Activated CD8-positive, alpha-beta memory T cell treated with anti-CD3 and anti-CD28 coated beads, Interleukin-2, amount 10 ng/mL, durations not matched to agents 7 days and 5 days (primary cell): Measurements from ENCODE around the gene UGT8. TPM values are rescaled to one million over a fixed set of nuclear protein-coding genes. Genes with fewer than 3 reads are reported as not detected.

Experiments used
- ATAC-seq: fragments of 150-1000 bp; cut with Tn5 transposase; one replicate; pipeline ENCODE4 v1.10.0; 2021; ENCODE audit warnings: moderate library complexity
- CTCF ChIA-PET: fragments of 350-600 bp; sonication (Branson Sonifier 250); formaldehyde crosslinking; loops from one replicate; lab custom pipeline; 2021; ENCODE audit warnings: antibody characterized with exemption; lab: Charles Lee
- DNase-seq: peaks from one replicate; pipeline ENCODE4 v3.0.0-alpha.2; 2020
- H3K27ac Mint-ChIP-seq: one replicate; pipeline ENCODE4 v1.8.0; 2021; ENCODE audit warnings: mild to moderate bottlenecking, mixed read lengths
- H3K27me3 Mint-ChIP-seq: one replicate; pipeline ENCODE4 v1.8.0; 2021; ENCODE audit warnings: mixed read lengths
- H3K36me3 Mint-ChIP-seq: one replicate; pipeline ENCODE4 v1.8.0; 2021; ENCODE audit warnings: mild to moderate bottlenecking, mixed read lengths
- H3K4me1 Mint-ChIP-seq: one replicate; pipeline ENCODE4 v1.8.0; 2021; ENCODE audit warnings: mixed read lengths
- H3K4me3 Mint-ChIP-seq: one replicate; pipeline ENCODE4 v1.8.0; 2021; ENCODE audit warnings: mild to moderate bottlenecking, moderate library complexity, mixed read lengths
- H3K9me3 Mint-ChIP-seq: one replicate; pipeline ENCODE4 v1.8.0; 2022; ENCODE audit warnings: low read depth, mixed read lengths
- microRNA-seq: library from miRNA; unstranded; fragments of <30 nt; microRNA quantifications from one replicate; pipeline ENCODE4 v1.2.0, GENCODE V29; 2022
- total RNA-seq, 2 experiments: library from RNA; stranded (reverse); gene quantifications; one replicate each; pipeline ENCODE4 v1.2.3, GENCODE V29; 2021

Gene UGT8
- total RNA-seq, 2 experiments from 2014 or later = 0.29 to 0.63 TPM

GRCh38 chr4:114684462-114684861 is 85.9 kb downstream of the UGT8 start:
- Mint-ChIP-seq H3K27me3 (peaks cover 7% of the 10 kb centered on the region), H3K9me3 (no peaks in the 10 kb centered on the region)

GRCh38 chr4:114688059-114688458 is 89.5 kb downstream of the UGT8 start:
- no peak overlapping the region for H3K4me3 Mint-ChIP-seq
- H3K9me3 Mint-ChIP-seq = no peaks in the 10 kb centered on the region
- no peak overlapping the region for H3K27ac Mint-ChIP-seq
- DNase-seq (no peak), ATAC-seq (no peak)
- CTCF ChIA-PET = no interaction called here
- peaks cover 7% of the 10 kb centered on the region for H3K27me3 Mint-ChIP-seq
- H3K36me3 Mint-ChIP-seq = no peaks in the 10 kb centered on the region
- peaks cover 2% of the 10 kb centered on the region for H3K4me1 Mint-ChIP-seq

More at GRCh38 chr4:114684462-114684861, 85.9 kb downstream of the UGT8 start:
- DNase-seq (no peak), ATAC-seq (no peak)
- CTCF ChIA-PET = no interaction called here
- H3K36me3 Mint-ChIP-seq = no peaks in the 10 kb centered on the region
- no peak overlapping the region for H3K27ac Mint-ChIP-seq
- H3K4me1 Mint-ChIP-seq = no peaks in the 10 kb centered on the region
- no peak overlapping the region for H3K4me3 Mint-ChIP-seq

GRCh38 chr4:114690571-114690970 is 92.0 kb downstream of the UGT8 start:
- no peak for ATAC-seq
- no peak for DNase-seq
- CTCF ChIA-PET = interaction anchor here (0.7 kb wide), 1 partner anchor 26 kb away, joined by 4 read pairs; no protein-coding TSS in a partner anchor
- Mint-ChIP-seq H3K36me3 (no peaks in the 10 kb centered on the region), H3K4me1 (peaks cover 2% of the 10 kb centered on the region), H3K9me3 (no peaks in the 10 kb centered on the region), H3K4me3 (no peak overlapping the region), H3K27ac (no peak overlapping the region), H3K27me3 (peaks cover 8% of the 10 kb centered on the region)

GRCh38 chr4:114691865-114692264 is 93.3 kb downstream of the UGT8 start:
- no peak overlapping the region for H3K4me3 Mint-ChIP-seq
- CTCF ChIA-PET = no interaction called here
- H3K4me1 Mint-ChIP-seq = peaks cover 2% of the 10 kb centered on the region

GRCh38 chr4:114692958-114693357 is 94.4 kb downstream of the UGT8 start:
- Mint-ChIP-seq H3K9me3 (no peaks in the 10 kb centered on the region), H3K27ac (no peak overlapping the region), H3K4me1 (peaks cover 2% of the 10 kb centered on the region), H3K4me3 (no peak overlapping the region), H3K36me3 (no peaks in the 10 kb centered on the region), H3K27me3 (peaks cover 11% of the 10 kb centered on the region)
- no peak for DNase-seq
- CTCF ChIA-PET = no interaction called here
- ATAC-seq = no peak

More at GRCh38 chr4:114691865-114692264, 93.3 kb downstream of the UGT8 start:
- no peak overlapping the region for H3K27ac Mint-ChIP-seq
- no peak for DNase-seq
- peaks cover 7% of the 10 kb centered on the region for H3K27me3 Mint-ChIP-seq
- ATAC-seq = no peak
- H3K36me3 Mint-ChIP-seq = no peaks in the 10 kb centered on the region
- no peaks in the 10 kb centered on the region for H3K9me3 Mint-ChIP-seq

GRCh38 chr4:114694770-114695169 is 96.2 kb downstream of the UGT8 start:
- no peak overlapping the region for H3K27ac Mint-ChIP-seq
- DNase-seq = no peak
- no peak overlapping the region for H3K4me3 Mint-ChIP-seq

GRCh38 chr4:114698231-114698630 is 99.6 kb downstream of the UGT8 start:
- CTCF ChIA-PET = no interaction called here
- no peaks in the 10 kb centered on the region for H3K4me1 Mint-ChIP-seq
- ATAC-seq (no peak), DNase-seq (no peak)
- H3K36me3 Mint-ChIP-seq = no peaks in the 10 kb centered on the region
- no peaks in the 10 kb centered on the region for H3K9me3 Mint-ChIP-seq
- no peak overlapping the region for H3K27ac Mint-ChIP-seq
- no peak overlapping the region for H3K4me3 Mint-ChIP-seq
- peaks cover 16% of the 10 kb centered on the region for H3K27me3 Mint-ChIP-seq

More at GRCh38 chr4:114694770-114695169, 96.2 kb downstream of the UGT8 start:
- peaks cover 11% of the 10 kb centered on the region for H3K27me3 Mint-ChIP-seq
- H3K9me3 Mint-ChIP-seq = no peaks in the 10 kb centered on the region
- CTCF ChIA-PET = no interaction called here
- no peak for ATAC-seq
- H3K36me3 Mint-ChIP-seq = no peaks in the 10 kb centered on the region
- peaks cover 2% of the 10 kb centered on the region for H3K4me1 Mint-ChIP-seq

GRCh38 chr4:114701491-114701890 is 102.9 kb downstream of the UGT8 start:
- no peak for ATAC-seq
- Mint-ChIP-seq H3K27me3 (peaks cover 14% of the 10 kb centered on the region), H3K4me1 (no peaks in the 10 kb centered on the region)

GRCh38 chr4:114717432-114717831 is 118.8 kb downstream of the UGT8 start:
- no peak for ATAC-seq
- H3K36me3 Mint-ChIP-seq = no peaks in the 10 kb centered on the region
- no peak overlapping the region for H3K27ac Mint-ChIP-seq
- no peak overlapping the region for H3K4me3 Mint-ChIP-seq
- H3K27me3 Mint-ChIP-seq = no peaks in the 10 kb centered on the region
- H3K4me1 Mint-ChIP-seq = no peaks in the 10 kb centered on the region
- CTCF ChIA-PET = no interaction called here
- no peaks in the 10 kb centered on the region for H3K9me3 Mint-ChIP-seq
- DNase-seq = no peak

More at GRCh38 chr4:114701491-114701890, 102.9 kb downstream of the UGT8 start:
- DNase-seq = no peak
- Mint-ChIP-seq H3K36me3 (no peaks in the 10 kb centered on the region), H3K4me3 (no peak overlapping the region), H3K27ac (no peak overlapping the region), H3K9me3 (no peaks in the 10 kb centered on the region)
- CTCF ChIA-PET = no interaction called here

- Mint-ChIP-seq H3K4me1 (no peaks in the 10 kb centered on the region), H3K27ac (no peak overlapping the region), H3K27me3 (no peaks in the 10 kb centered on the region), H3K9me3 (no peaks in the 10 kb centered on the region), H3K4me3 (no peak overlapping the region), H3K36me3 (no peaks in the 10 kb centered on the region)
- ATAC-seq = no peak
- CTCF ChIA-PET = no interaction called here
- DNase-seq = no peak
Measured at GRCh38 chr4:114725066-114725465, 126.5 kb downstream of the UGT8 start.

- Mint-ChIP-seq H3K36me3 (no peaks in the 10 kb centered on the region), H3K4me3 (no peak overlapping the region), H3K4me1 (no peaks in the 10 kb centered on the region), H3K27ac (no peak overlapping the region), H3K9me3 (no peaks in the 10 kb centered on the region), H3K27me3 (no peaks in the 10 kb centered on the region)
- CTCF ChIA-PET = no interaction called here
- no peak for ATAC-seq
- DNase-seq = no peak
Measured at GRCh38 chr4:114727461-114727860, 128.9 kb downstream of the UGT8 start.

Small RNA genes within 50 kb of the gene (microRNA-seq; reads per million reads assigned to microRNA genes)
- 1.3 reads per million for gene MIR577
